ELF-1 (cell line): ENCODE data around the gene LY9.
A peak's percentile ranks its signal among the peaks of the same experiment; 100 is the strongest.

Source experiments
- DNase-seq: peaks from one replicate; pipeline ENCODE4 v3.0.0-alpha.2; 2016; ENCODE audit warnings: low read depth, low spot score

Gene LY9

GRCh38 chr1:160836981-160837557, 41.1 kb downstream of the LY9 start:
- no peak for DNase-seq

GRCh38 chr1:160837558-160838205, 41.7 kb downstream of the LY9 start:
- no peak for DNase-seq

GRCh38 chr1:160838888-160839287, 42.9 kb downstream of the LY9 start:
- no peak for DNase-seq

GRCh38 chr1:160839746-160840145, 43.8 kb downstream of the LY9 start:
- no peak for DNase-seq

GRCh38 chr1:160841079-160841478, 45.1 kb downstream of the LY9 start:
- DNase-seq, result no peak

GRCh38 chr1:160844447-160845232, 48.7 kb downstream of the LY9 start:
- DNase-seq, result no peak

GRCh38 chr1:160846281-160846680, 50.3 kb downstream of the LY9 start:
- DNase-seq, result no peak

- DNase-seq, result no peak
Measured at GRCh38 chr1:160850541-160850940, 54.6 kb downstream of the LY9 start.

- no peak for DNase-seq
Measured at GRCh38 chr1:160850993-160851392, 55.0 kb downstream of the LY9 start.

GRCh38 chr1:160853014-160853413, 57.0 kb downstream of the LY9 start:
- no peak for DNase-seq

- no peak for DNase-seq
Measured at GRCh38 chr1:160853754-160854153, 57.8 kb downstream of the LY9 start.

GRCh38 chr1:160855181-160855981, 59.4 kb downstream of the LY9 start:
- DNase-seq, result no peak

GRCh38 chr1:160858097-160858496, 62.1 kb downstream of the LY9 start:
- no peak for DNase-seq

GRCh38 chr1:160858507-160858906, 62.5 kb downstream of the LY9 start:
- no peak for DNase-seq

GRCh38 chr1:160859166-160859565, 63.2 kb downstream of the LY9 start:
- no peak for DNase-seq

- peak; percentile 10 for DNase-seq
Measured at GRCh38 chr1:160860840-160861505, 65.0 kb downstream of the LY9 start.

GRCh38 chr1:160862203-160863060, 66.5 kb downstream of the LY9 start, which contains the start of gene CD244:
CD244 (minus strand) TSS chr1:160862887; CDS start chr1:160862677, 210 bp downstream.
- DNase-seq, result peak; percentile 68

- DNase-seq, result no peak
Measured at GRCh38 chr1:160863061-160863773, 67.2 kb downstream of the LY9 start.

GRCh38 chr1:160863774-160864131, 67.8 kb downstream of the LY9 start:
- no peak for DNase-seq

- no peak for DNase-seq
Measured at GRCh38 chr1:160864173-160864572, 68.2 kb downstream of the LY9 start.
